ENCODE results near the gene SLC47A1. TPM values are rescaled to one million over a fixed set of nuclear protein-coding genes. Genes with fewer than 3 reads are reported as not detected.

SLC47A1 gene
- polyA plus RNA-seq, 2 of the 4 experiments (the other 2 are of a cell fraction) = 21.1 to 24.6 TPM

GRCh38 chr17:19486351-19487023 lies 47.2 kb upstream of the SLC47A1 start:
- CTCF ChIA-PET = interaction anchor here (0.9 to 1.7 kb wide), 3 partner anchors 8 to 27 kb away, joined by 3 to 7 read pairs (median 4); no protein-coding TSS in a partner anchor
- ATAC-seq (no peak), FAIRE-seq (no peak), DNase-seq (ENCODE audit: low read depth in 1 of 2, low spot score in 1 of 2) (no peak)
- Histone ChIP-seq H3K27ac (no peak overlapping the region), H3K4me3 (no peak overlapping the region), H3K4me1 (no peaks in the 10 kb centered on the region), H3K4me2 (no peak overlapping the region), H3K9me3 (no peaks in the 10 kb centered on the region)
- WGBS (ENCODE audit: missing lambda C conversion rate) = 91% methylated on average over 13 of the region's 13 CpGs
- TF ChIP-seq TP53 (CRISPR knock-in tag; IDR thresholded peaks at IDR 0.05) (no peak), HOXB5 (CRISPR knock-in tag; IDR thresholded peaks at IDR 0.05) (no peak), HEYL (CRISPR knock-in tag; IDR thresholded peaks at IDR 0.05) (no peak), ZC3H11A (IDR thresholded peaks at IDR 0.05) (no peak), GATA3 (IDR thresholded peaks at IDR 0.05; ENCODE audit: borderline replicate concordance) (no peak), ESRRA (IDR thresholded peaks at IDR 0.05; ENCODE audit: borderline replicate concordance, low read length) (no peak), EHMT2 (IDR thresholded peaks at IDR 0.05; ENCODE audit: low read depth) (no peak), FOSL2 (IDR thresholded peaks at IDR 0.05) (no peak), FOSL2 (CRISPR knock-in tag; IDR thresholded peaks at IDR 0.05) (no peak), RAD21 (conservative IDR thresholded peaks at IDR 0.05 in 1 of 2, IDR thresholded peaks at IDR 0.05 in 1 of 2) (no peak), HDAC2 (IDR thresholded peaks at IDR 0.05) (no peak), POLR2A (IDR thresholded peaks at IDR 0.05; ENCODE audit: low read length) (no peak), RCOR1 (IDR thresholded peaks at IDR 0.05; ENCODE audit: low read depth, low read length) (no peak), CBX2 (IDR thresholded peaks at IDR 0.05; ENCODE audit: borderline replicate concordance, low read depth) (no peak), POLR2AphosphoS2 (conservative IDR thresholded peaks at IDR 0.05; ENCODE audit: low read length) (no peak)
- TF ChIP-seq, protein P1, sequence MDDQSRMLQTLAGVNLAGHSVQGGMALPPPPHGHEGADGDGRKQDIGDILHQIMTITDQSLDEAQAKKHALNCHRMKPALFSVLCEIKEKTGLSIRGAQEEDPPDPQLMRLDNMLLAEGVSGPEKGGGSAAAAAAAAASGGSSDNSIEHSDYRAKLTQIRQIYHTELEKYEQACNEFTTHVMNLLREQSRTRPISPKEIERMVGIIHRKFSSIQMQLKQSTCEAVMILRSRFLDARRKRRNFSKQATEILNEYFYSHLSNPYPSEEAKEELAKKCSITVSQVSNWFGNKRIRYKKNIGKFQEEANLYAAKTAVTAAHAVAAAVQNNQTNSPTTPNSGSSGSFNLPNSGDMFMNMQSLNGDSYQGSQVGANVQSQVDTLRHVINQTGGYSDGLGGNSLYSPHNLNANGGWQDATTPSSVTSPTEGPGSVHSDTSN (IDR thresholded peaks at IDR 0.05) = no peak
- TF ChIP-seq, protein P2, sequence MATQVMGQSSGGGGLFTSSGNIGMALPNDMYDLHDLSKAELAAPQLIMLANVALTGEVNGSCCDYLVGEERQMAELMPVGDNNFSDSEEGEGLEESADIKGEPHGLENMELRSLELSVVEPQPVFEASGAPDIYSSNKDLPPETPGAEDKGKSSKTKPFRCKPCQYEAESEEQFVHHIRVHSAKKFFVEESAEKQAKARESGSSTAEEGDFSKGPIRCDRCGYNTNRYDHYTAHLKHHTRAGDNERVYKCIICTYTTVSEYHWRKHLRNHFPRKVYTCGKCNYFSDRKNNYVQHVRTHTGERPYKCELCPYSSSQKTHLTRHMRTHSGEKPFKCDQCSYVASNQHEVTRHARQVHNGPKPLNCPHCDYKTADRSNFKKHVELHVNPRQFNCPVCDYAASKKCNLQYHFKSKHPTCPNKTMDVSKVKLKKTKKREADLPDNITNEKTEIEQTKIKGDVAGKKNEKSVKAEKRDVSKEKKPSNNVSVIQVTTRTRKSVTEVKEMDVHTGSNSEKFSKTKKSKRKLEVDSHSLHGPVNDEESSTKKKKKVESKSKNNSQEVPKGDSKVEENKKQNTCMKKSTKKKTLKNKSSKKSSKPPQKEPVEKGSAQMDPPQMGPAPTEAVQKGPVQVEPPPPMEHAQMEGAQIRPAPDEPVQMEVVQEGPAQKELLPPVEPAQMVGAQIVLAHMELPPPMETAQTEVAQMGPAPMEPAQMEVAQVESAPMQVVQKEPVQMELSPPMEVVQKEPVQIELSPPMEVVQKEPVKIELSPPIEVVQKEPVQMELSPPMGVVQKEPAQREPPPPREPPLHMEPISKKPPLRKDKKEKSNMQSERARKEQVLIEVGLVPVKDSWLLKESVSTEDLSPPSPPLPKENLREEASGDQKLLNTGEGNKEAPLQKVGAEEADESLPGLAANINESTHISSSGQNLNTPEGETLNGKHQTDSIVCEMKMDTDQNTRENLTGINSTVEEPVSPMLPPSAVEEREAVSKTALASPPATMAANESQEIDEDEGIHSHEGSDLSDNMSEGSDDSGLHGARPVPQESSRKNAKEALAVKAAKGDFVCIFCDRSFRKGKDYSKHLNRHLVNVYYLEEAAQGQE (IDR thresholded peaks at IDR 0.05) = no peak
- POLR2A ChIA-PET = no interaction called here

- no peaks in the 10 kb centered on the region for H3K9me3 ChIP-seq
- WGBS (ENCODE audit: missing lambda C conversion rate) = 73% methylated on average over 12 of the region's 12 CpGs
- TF ChIP-seq JUNB (IDR thresholded peaks at IDR 0.05) = no peak
- TF ChIP-seq RFX5 (IDR thresholded peaks at IDR 0.05) = no peak
- TF ChIP-seq POLR2AphosphoS2 (conservative IDR thresholded peaks at IDR 0.05; ENCODE audit: low read length) = no peak
- no peak for TF ChIP-seq PHF8 (IDR thresholded peaks at IDR 0.05; ENCODE audit: borderline replicate concordance, low read depth)
- no peak for TF ChIP-seq RAD21 (conservative IDR thresholded peaks at IDR 0.05 in 1 of 2, IDR thresholded peaks at IDR 0.05 in 1 of 2)
- no peak for TF ChIP-seq ZFP36 (IDR thresholded peaks at IDR 0.05; ENCODE audit: borderline replicate concordance, partially characterized antibody)
- TF ChIP-seq EP300 (IDR thresholded peaks at IDR 0.05) = no peak
- ATAC-seq (no peak), FAIRE-seq (no peak), DNase-seq (ENCODE audit: low read depth in 1 of 2, low spot score in 1 of 2) (no peak)
- ChIA-PET POLR2A (no interaction called here), CTCF (interaction anchor here (0.8 to 1.7 kb wide), 6 partner anchors 8 to 280 kb away, joined by 3 to 7 read pairs (median 4); no protein-coding TSS in a partner anchor)
- H3K27ac ChIP-seq = no peak overlapping the region
- H3K4me1 ChIP-seq = no peaks in the 10 kb centered on the region
- H3K4me2 ChIP-seq = no peak overlapping the region
- H3K4me3 ChIP-seq = no peak overlapping the region
These were observed 46.5 kb upstream of the SLC47A1 start for GRCh38 chr17:19487024-19487600.

Measured in A549 (cell line).